Esophagus muscularis mucosa (tissue), 4 donors: Measurements from ENCODE around the gene ANO4. TPM values are rescaled to one million over a fixed set of nuclear protein-coding genes. Genes with fewer than 3 reads are reported as not detected.

Experiments used
- DNase-seq: peaks from one replicate; pipeline ENCODE4 v3.0.0-alpha.2; 2017; ENCODE audit errors: extremely low spot score
- H3K27ac ChIP-seq, 4 donors: fragments of 200-600 bp; sonication (generic); replicated peaks in 1 of 4; 1 replicate in 3 of 4; 2 replicates in 1 of 4; pipeline ENCODE4 v1.5.1; 2016 to 2019; ENCODE audit warnings: mild to moderate bottlenecking in 1 of 4
- H3K27me3 ChIP-seq, 4 donors: fragments of 200-600 bp; sonication (generic); one replicate each; pipeline versions ENCODE4 v1.5.1 to v1.6.0; 2016 to 2019
- H3K36me3 ChIP-seq, 4 donors: fragments of 200-600 bp; sonication (generic); one replicate each; pipeline ENCODE4 v1.5.1; 2016 to 2019
- H3K4me1 ChIP-seq, 4 donors: fragments of 200-600 bp; sonication (generic); one replicate each; pipeline ENCODE4 v1.5.1; 2016 to 2019
- H3K4me3 ChIP-seq, 4 donors: fragments of 200-600 bp; sonication (generic); 1 replicate in 2 of 4; 2 replicates in 2 of 4; pipeline ENCODE4 v1.5.1; 2016 to 2019; ENCODE audit warnings: mild to moderate bottlenecking in 4 of 4, moderate library complexity in 1 of 4
- H3K9me3 ChIP-seq, 4 donors: fragments of 200-600 bp; sonication (generic); 1 replicate in 3 of 4; 2 replicates in 1 of 4; pipeline ENCODE4 v1.5.1; 2016 to 2019
- CTCF ChIP-seq, 3 experiments: fragments of 200-600 bp in 2 of 3; fragments of 450-650 bp in 1 of 3; sonication (generic) in 2 of 3; IDR thresholded peaks; one replicate each; pipeline ENCODE4 v1.5.1; 2017 to 2019; ENCODE audit warnings: antibody characterized with exemption in 3 of 3, mild to moderate bottlenecking in 2 of 3, moderate library complexity in 1 of 3
- EP300 ChIP-seq: sonication (generic); formaldehyde crosslinking; IDR thresholded peaks from one replicate; pipeline ENCODE4 v1.6.1; 2017; ENCODE audit warnings: antibody characterized with exemption
- POLR2A ChIP-seq: fragments of 450-650 bp; IDR thresholded peaks from one replicate; pipeline ENCODE4 v1.6.1; 2017; ENCODE audit warnings: antibody characterized with exemption, moderate library complexity, mild to moderate bottlenecking, low read depth
- POLR2AphosphoS5 ChIP-seq, 2 donors: sonication (generic); formaldehyde crosslinking; IDR thresholded peaks; one replicate each; pipeline ENCODE4 v1.6.1; 2017; ENCODE audit warnings: antibody characterized with exemption in 2 of 2
- WGBS: methylation state at CpG from one replicate; pipeline ENCODE4 v1.1.5; 2018; 5-methylcytosine and 5-hydroxymethylcytosine counted together
- intact Hi-C: fragments of 100-400 bp; cut with DNase I; formaldehyde crosslinking; loops from one replicate; pipeline ENCODE4 v1.15.1; 2023
- total RNA-seq, 4 donors: library from RNA; depleted of rRNA; stranded (reverse); fragments of >200 nt; gene quantifications; one replicate each; pipeline versions ENCODE4 v1.1.0 to v1.2.1, GENCODE V29; 2016

The ANO4 gene
- total RNA-seq, 4 donors from 2014 or later: 0.06 to 0.17 TPM; not detected in 2

GRCh38 chr12:101039848-101040531 lies 245.4 kb downstream of the ANO4 start:
- H3K27ac ChIP-seq: no peak overlapping the region
- no peak for DNase-seq
- H3K4me1 ChIP-seq: no peaks in the 10 kb centered on the region
- no peak for TF ChIP-seq CTCF (IDR thresholded peaks at IDR 0.05)
- TF ChIP-seq POLR2A: no peak
- no peak for TF ChIP-seq POLR2AphosphoS5 (IDR thresholded peaks at IDR 0.05)
- TF ChIP-seq EP300: no peak
- 91% methylated on average over 6 of the region's 6 CpGs for WGBS
- H3K9me3 ChIP-seq: no peaks in the 10 kb centered on the region
- intact Hi-C loops: no loop called here
- H3K36me3 ChIP-seq: no peaks in the 10 kb centered on the region
- H3K27me3 ChIP-seq: no peaks in the 10 kb centered on the region
- no peak overlapping the region for H3K4me3 ChIP-seq

GRCh38 chr12:101040936-101041335 lies 246.4 kb downstream of the ANO4 start:
- no peak overlapping the region for H3K4me3 ChIP-seq
- DNase-seq: no peak
- no peaks in the 10 kb centered on the region for H3K36me3 ChIP-seq
- no peaks in the 10 kb centered on the region for H3K9me3 ChIP-seq
- TF ChIP-seq POLR2AphosphoS5 (IDR thresholded peaks at IDR 0.05) (no peak), POLR2A (no peak), EP300 (no peak), CTCF (IDR thresholded peaks at IDR 0.05) (no peak)
- H3K4me1 ChIP-seq: no peaks in the 10 kb centered on the region
- no peaks in the 10 kb centered on the region for H3K27me3 ChIP-seq
- intact Hi-C loops: no loop called here
- H3K27ac ChIP-seq: no peak overlapping the region

- no peak for DNase-seq
- Histone ChIP-seq H3K27me3 (no peaks in the 10 kb centered on the region), H3K4me1 (no peaks in the 10 kb centered on the region), H3K4me3 (no peak overlapping the region), H3K9me3 (no peaks in the 10 kb centered on the region), H3K36me3 (no peaks in the 10 kb centered on the region), H3K27ac (no peak overlapping the region)
- TF ChIP-seq POLR2AphosphoS5 (IDR thresholded peaks at IDR 0.05) (no peak), POLR2A (no peak), EP300 (no peak), CTCF (IDR thresholded peaks at IDR 0.05) (no peak)
- WGBS: 96% methylated on average over 8 of the region's 8 CpGs
- intact Hi-C loops: no loop called here
Observed at GRCh38 chr12:101042211-101042610, 247.6 kb downstream of the ANO4 start.

GRCh38 chr12:101044512-101045059 lies 250.0 kb downstream of the ANO4 start:
- Histone ChIP-seq H3K36me3 (no peaks in the 10 kb centered on the region), H3K27me3 (no peaks in the 10 kb centered on the region), H3K4me3 (no peak overlapping the region), H3K4me1 (no peaks in the 10 kb centered on the region), H3K9me3 (no peaks in the 10 kb centered on the region), H3K27ac (no peak overlapping the region)
- DNase-seq: no peak
- 76% methylated on average over 2 of the region's 2 CpGs for WGBS
- intact Hi-C loops: no loop called here
- TF ChIP-seq EP300 (no peak), CTCF (IDR thresholded peaks at IDR 0.05) (no peak), POLR2A (no peak), POLR2AphosphoS5 (IDR thresholded peaks at IDR 0.05) (no peak)
